Transverse colon (tissue), 3 donors: ENCODE measurements around the gene OTOG.

Experiments
- EP300 ChIP-seq: sonication (generic); formaldehyde crosslinking; IDR thresholded peaks from one replicate; pipeline ENCODE4 v1.6.1; 2017; ENCODE audit warnings: antibody characterized with exemption, low read depth
- POLR2A ChIP-seq: fragments of 450-650 bp; IDR thresholded peaks from one replicate; pipeline ENCODE4 v1.6.1; 2016; ENCODE audit warnings: antibody characterized with exemption, mild to moderate bottlenecking, moderate library complexity
- TF ChIP-seq, protein P1 (sequence below), 5 experiments: fragments of 200-600 bp in 3 of 5; fragments of 450-650 bp in 2 of 5; sonication (generic) in 3 of 5; IDR thresholded peaks; 1 replicate in 2 of 5; 2 replicates in 3 of 5; pipeline ENCODE4 v1.5.1; 2016 to 2017; ENCODE audit warnings: antibody characterized with exemption in 5 of 5, inconsistent platforms in 3 of 5, mild to moderate bottlenecking in 2 of 5, moderate library complexity in 1 of 5

DNA sequence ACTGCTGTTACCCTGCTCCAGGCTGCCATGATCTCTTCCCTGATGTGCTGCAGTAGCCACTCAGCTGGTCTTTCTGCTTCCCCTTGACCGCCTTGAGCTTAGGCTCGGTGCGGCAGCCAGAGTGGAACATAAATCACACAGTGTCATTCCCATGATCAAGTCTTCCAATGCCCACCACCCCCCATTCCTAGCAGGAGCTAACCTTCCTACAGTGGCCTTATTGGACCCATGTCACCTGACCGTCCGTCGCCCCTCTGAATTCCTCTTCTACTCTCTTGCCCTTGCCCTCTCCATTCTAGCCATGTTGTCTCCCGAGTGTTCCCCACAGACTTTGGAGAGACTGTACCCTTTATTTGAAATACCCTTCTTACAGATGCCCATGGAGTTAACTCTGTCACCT lies 43.4 kb downstream of the OTOG start:
- TF ChIP-seq EP300 (no peak), POLR2A (no peak)
- TF ChIP-seq, protein P1, sequence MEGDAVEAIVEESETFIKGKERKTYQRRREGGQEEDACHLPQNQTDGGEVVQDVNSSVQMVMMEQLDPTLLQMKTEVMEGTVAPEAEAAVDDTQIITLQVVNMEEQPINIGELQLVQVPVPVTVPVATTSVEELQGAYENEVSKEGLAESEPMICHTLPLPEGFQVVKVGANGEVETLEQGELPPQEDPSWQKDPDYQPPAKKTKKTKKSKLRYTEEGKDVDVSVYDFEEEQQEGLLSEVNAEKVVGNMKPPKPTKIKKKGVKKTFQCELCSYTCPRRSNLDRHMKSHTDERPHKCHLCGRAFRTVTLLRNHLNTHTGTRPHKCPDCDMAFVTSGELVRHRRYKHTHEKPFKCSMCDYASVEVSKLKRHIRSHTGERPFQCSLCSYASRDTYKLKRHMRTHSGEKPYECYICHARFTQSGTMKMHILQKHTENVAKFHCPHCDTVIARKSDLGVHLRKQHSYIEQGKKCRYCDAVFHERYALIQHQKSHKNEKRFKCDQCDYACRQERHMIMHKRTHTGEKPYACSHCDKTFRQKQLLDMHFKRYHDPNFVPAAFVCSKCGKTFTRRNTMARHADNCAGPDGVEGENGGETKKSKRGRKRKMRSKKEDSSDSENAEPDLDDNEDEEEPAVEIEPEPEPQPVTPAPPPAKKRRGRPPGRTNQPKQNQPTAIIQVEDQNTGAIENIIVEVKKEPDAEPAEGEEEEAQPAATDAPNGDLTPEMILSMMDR (IDR thresholded peaks at IDR 0.05) = no peak
